Stimulated activated CD8-positive, alpha-beta memory T cell treated with anti-CD3 and anti-CD28 coated beads, Interleukin-7, amount 100 ng/mL, for 1 hour (primary cell): ENCODE data around the gene RASD1.
"Not testable (repeated sequence)": the region's sequence is repeated elsewhere in the genome, so short reads cannot be mapped to it uniquely, and the experiment has no call there.

ENCODE experiments used
- DNase-seq, 2 donors: peaks; one replicate each; pipeline ENCODE4 v3.0.0-alpha.2; 2020; ENCODE audit warnings: low read depth in 2 of 2

RASD1 gene

DNA sequence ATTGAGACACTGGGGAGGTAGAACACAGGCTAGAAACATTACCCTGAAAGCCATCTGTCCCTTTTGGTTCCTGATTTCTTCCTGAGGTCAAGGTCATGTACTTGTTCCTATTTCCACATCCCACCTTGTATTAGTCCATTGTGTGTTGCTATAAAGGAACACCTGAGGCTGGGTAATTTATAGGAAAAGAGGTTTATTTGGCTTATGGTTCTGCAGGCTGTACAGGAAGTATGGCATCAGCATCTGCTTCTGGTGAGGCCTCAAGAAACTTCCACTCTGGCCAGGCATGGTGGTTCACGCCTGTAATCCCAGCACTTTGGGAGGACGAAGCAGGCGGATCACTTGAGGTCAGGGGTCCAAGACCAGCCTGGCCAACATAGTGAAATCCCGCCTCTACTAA lies 26.8 kb downstream of the RASD1 start:
- no peak for DNase-seq

DNA sequence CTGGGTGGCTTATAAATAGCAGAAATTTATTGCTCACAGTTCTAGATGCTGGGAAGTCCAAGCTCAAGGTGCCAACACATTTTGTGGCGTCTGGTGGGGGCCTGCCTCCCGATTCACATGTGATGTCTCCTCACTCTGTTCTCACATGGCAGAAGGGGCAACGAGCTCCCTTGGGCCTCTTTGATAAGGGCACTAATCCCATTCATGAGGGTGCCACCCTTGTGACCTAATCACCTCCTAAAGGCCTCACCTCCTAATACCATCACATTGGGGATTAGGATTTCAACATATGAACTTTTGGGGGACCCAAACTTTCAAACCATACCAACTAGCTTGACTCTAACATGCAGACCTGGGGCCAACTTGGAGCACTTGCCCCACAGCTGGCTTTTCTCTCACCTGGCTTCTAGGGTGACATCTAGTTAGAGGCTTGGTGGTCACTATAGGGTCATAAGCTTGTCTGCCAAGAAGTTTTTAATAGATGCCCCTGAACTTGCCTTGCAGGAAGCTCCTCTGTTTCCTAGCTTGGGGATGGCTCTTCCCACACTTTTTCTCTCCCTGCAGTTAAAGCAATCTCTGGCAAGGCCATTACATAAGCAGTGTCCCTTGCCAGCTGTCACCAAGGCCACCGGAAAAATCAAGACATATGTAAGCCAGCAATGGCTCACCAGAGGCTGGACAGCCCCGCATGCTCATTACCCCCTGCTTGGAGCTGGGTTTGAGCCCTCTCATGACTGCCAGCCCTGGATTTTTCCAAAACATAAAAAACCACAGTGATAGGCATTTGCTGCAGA lies 27.8 kb downstream of the RASD1 start:
- DNase-seq = no peak

- no peak for DNase-seq
Measured at GRCh38 chr17:17467720-17468119, 28.5 kb downstream of the RASD1 start.

GRCh38 chr17:17467016-17467415 lies 29.2 kb downstream of the RASD1 start:
- no peak for DNase-seq

DNA sequence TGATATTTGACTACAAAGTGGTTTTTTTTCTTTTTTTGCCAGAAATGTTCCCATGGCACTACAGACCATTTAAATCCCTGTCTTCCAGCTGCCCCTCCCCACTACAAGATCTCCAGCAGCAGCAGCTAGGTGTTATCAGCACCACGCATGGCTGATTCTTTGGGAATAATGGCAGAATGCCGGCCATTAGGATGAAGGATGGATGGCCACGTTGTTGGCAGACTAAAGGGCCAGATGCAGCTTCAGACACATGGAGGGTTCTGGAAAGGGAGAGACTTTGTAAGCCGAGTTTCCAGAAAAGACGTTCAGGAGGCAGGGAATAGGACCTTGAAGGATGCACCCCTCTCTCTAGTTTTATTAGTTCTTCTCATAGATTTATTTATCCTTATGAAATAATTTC lies 29.7 kb downstream of the RASD1 start:
- DNase-seq = no peak

DNA sequence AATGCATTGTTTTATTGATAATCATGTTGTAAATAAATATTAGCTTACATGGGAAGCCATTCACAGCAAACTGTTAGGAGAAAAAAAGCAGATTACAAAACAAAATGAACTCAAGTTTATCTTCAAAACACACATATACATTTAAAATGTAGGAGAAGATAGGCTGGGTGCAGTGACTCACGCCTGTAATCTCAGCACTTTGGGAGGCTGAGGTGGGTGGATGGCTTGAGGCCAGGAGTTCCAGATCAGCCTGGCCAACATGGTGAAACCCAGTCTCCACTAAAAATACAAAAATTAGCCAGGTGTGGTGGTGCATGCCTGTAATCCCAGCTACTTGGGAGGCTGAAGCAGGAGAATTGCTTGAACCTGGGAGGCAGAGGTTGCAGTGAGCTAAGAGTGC lies 30.3 kb downstream of the RASD1 start:
- DNase-seq = not testable (repeated sequence)

DNA sequence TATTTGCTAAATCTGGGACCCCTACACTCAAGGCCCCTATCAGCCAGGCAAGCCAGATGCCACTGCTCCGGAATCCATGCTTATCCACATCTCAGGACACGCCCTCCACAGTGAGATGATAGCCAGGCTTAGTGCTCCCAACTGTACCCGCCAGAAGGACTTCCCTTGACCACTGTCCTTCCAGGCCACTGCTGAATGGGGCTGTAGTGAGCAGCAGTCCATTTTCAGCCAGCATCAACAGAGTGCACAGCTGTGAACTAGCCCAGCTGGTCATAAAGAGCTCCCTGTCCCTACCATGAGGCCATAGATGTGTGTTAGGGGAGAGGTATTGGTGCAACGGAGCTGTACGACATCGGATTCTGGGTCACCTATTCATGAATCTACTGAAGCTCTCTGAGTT lies 32.4 kb downstream of the RASD1 start:
- no peak for DNase-seq

- no peak for DNase-seq
Measured at GRCh38 chr17:17462048-17462824, 34.0 kb downstream of the RASD1 start.

DNA sequence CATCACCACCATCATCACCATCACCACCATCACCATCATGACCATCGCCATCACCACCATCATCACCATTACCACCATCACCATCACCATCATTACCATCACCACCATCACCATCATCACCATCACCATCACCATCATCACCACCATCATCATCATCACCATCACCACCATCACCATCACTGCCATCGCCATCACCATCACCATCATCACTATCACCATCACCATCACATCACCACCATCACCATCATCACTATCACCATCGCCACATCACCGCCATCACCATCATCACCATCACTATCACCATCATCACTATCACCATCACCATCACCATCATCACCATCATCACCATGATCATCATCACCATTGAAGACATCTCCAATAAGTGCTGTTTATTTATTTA lies 36.2 kb downstream of the RASD1 start:
- no peak for DNase-seq

GRCh38 chr17:17457680-17458079 lies 38.5 kb downstream of the RASD1 start:
- no peak for DNase-seq

- no peak for DNase-seq
Measured at GRCh38 chr17:17456251-17456650, 39.9 kb downstream of the RASD1 start.

DNA sequence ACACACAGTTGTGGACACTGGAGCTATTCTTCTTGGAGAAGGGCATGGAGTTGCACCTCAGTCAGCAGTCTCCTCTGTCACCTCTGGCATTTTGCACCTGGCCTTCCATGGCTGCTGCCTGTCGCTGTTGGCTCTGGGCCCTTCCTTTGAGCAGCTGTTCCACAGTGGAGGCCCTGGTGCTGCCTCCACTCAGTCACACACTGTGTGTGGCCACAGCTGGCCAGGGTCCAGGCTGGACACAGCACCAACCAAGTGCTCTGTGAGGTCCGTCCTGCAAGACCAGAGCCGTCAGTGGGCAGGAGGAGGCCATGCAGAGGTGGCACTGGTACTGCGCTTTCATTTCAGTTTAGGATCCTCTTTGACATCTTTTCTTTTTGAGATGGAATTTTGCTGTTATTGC lies 41.0 kb downstream of the RASD1 start:
- no peak for DNase-seq

DNA sequence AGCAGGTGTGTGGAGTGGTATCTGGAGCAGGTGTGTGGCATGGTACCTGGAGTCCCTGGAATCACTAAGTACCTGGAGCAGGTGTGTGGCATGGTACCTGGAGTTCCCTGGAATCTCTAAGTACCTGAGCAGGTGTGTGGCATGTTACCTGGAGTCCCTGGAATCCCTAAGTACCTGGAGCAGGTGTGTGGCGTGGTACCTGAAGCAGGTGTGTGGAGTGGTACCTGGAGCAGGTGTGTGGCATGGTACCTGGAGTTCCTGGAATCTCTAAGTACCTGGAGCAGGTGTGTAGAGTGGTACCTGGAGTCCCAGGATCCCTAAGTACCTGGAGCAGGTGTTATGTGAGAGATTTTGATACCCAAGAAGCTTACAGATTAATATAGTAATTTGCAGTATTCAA lies 41.5 kb downstream of the RASD1 start:
- DNase-seq = not testable (repeated sequence)

DNA sequence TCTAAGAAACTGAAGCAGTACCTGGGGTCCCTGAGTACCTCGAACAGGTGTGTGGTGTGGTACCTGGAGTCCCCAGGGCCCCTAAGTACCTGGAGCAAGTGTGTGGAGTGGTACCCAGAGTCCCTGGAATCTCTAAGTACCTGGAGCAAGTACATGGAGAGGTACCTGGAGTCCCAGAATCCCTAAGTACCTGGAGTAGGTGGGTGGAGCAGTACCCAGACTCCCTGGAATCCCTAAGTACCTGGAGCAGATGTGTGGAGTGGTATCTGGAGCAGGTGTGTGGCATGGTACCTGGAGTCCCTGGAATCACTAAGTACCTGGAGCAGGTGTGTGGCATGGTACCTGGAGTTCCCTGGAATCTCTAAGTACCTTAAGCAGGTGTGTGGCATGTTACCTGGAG lies 41.9 kb downstream of the RASD1 start:
- no peak for DNase-seq

DNA sequence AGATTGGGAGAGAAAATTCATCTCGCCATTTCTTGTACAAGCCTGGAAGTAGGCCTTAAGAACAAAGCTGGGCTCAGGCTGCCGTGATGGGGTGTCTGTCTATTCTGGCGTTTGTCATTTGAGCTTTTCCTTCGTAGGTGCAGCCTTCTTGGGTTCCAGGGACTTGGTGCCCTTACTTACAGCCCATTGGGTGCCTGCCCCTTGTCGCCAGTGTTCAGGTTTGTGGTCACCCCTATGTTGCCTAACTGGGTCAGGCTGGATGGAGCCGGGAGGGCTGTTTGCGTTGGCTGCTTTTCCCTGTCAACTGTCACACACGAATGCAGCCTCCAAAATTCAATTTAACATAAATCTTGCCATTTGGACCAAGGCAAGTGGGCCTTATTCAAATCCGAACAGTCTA lies 43.1 kb downstream of the RASD1 start:
- DNase-seq = no peak

GRCh38 chr17:17448723-17449122 lies 47.5 kb downstream of the RASD1 start:
- DNase-seq = no peak

DNA sequence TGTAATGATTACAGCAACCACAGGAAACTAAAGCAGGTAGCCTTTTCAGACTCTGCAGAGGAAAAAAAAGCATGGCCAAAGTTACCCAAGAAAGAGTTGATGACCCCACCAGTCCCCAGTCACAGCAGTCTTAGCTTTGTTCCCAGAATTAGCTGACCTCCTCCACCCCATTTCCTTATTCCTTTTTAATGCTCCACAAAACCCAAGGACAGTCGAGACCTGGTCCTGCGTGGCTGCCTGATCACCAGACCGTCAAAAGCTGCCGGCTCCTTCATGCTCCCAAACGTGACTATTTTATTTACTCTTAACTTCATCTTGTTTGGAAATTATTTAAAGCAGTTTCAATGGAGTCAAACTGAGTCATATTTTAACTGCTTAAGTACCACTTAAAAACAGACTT lies 48.1 kb downstream of the RASD1 start:
- no peak for DNase-seq

DNA sequence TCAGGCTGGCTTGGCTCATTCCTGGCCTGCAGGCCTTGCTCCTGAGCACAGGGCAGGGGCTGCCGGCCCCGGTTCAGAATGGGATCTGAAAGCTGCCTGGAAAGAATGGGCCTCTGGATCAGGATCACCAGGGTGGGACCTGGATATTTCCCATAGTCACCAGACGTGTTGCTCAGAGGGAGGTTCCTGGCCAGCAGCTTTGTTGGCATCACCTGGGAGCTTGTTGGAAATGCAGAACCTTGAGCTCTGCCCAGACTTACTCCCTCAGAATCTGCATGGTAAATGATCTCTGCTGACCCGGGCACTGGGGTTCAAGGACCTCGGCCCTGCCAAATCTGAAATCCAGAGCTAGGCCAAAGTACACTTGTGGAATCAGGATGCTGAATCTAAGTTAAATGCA lies 48.9 kb downstream of the RASD1 start:
- DNase-seq = no peak

- no peak for DNase-seq
Measured at GRCh38 chr17:17446666-17447155, 49.5 kb downstream of the RASD1 start.

DNA sequence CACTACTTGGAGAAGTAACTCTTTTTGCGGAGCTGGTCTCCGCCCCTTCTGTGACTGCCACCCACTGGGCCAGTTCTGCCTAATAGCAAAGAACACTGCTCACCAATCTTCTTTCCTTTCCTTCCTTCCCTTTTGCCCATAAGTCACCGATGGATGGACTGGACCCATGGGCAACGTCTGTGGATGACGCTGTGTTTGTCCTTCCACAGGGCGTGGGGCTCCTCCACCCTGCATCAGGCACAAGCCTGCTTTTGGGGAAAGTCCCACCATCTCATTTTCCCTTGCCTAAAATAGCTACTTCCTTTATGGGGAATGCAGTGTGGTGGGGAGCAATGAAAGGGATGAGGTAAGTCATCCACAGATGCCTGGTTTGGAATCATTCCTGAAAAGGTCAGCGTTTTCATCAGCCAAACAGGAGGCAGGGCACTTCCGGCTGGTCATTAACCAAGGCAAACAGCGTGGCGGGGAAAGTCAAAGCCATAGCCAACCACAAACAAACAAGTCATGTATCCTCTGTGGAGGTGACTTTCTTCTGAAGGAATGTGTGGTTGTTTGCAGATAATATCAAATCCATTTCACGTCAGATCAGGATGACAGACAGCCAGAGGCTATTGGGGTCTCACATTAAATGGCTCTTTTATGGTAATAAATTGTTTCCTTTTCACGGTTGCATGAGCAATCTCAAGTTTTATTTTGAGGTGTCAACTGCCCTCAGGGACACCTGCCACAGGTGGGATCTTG lies 50.1 kb downstream of the RASD1 start:
- no peak for DNase-seq

GRCh38 chr17:17445296-17445924 lies 50.8 kb downstream of the RASD1 start:
- no peak for DNase-seq
